T-helper 17 cell (primary cell): Measurements from ENCODE around the gene TPM2. TPM values are rescaled to one million over a fixed set of nuclear protein-coding genes. Genes with fewer than 3 reads are reported as not detected.
A peak's percentile ranks its signal among the peaks of the same experiment; 100 is the strongest.

Source experiments
- ATAC-seq: fragments of 150-1000 bp; cut with Tn5 transposase; 2 replicates; pipeline ENCODE4 v1.10.0; 2021; ENCODE audit warnings: mild to moderate bottlenecking, moderate library complexity
- DNase-seq, 3 donors: peaks; one replicate each; pipeline versions ENCODE4 v3.0.0 to v3.0.0-alpha.2; 2020 to 2021
- H3K9me3 ChIP-seq: one replicate; pipeline ENCODE4 v1.7.0; 2013; ENCODE audit warnings: low read length, mild to moderate bottlenecking; ENCODE audit not compliant: control insufficient read depth, poor library complexity, severe bottlenecking
- H3K27ac Mint-ChIP-seq: one replicate; pipeline ENCODE4 v1.8.0; 2022; ENCODE audit warnings: mild to moderate bottlenecking, moderate library complexity, mixed read lengths
- H3K27me3 Mint-ChIP-seq: one replicate; pipeline ENCODE4 v1.8.0; 2022; ENCODE audit warnings: mixed read lengths
- H3K36me3 Mint-ChIP-seq: one replicate; pipeline ENCODE4 v1.8.0; 2022; ENCODE audit warnings: low read depth, mixed read lengths
- H3K4me1 Mint-ChIP-seq: one replicate; pipeline ENCODE4 v1.8.0; 2022; ENCODE audit warnings: mild to moderate bottlenecking, mixed read lengths
- H3K4me3 Mint-ChIP-seq: one replicate; pipeline ENCODE4 v1.8.0; 2022; ENCODE audit warnings: mild to moderate bottlenecking, moderate library complexity, mixed read lengths
- total RNA-seq, 4 donors: library from RNA in 2 of 4; stranded (reverse) in 2 of 4; gene quantifications; one replicate each; pipeline ENCODE4 v1.2.3 and lab custom pipeline; 2022 to 2026

TPM2 gene
- total RNA-seq, 2 donors from 2014 or later, result 29.2 to 33.9 TPM

DNA sequence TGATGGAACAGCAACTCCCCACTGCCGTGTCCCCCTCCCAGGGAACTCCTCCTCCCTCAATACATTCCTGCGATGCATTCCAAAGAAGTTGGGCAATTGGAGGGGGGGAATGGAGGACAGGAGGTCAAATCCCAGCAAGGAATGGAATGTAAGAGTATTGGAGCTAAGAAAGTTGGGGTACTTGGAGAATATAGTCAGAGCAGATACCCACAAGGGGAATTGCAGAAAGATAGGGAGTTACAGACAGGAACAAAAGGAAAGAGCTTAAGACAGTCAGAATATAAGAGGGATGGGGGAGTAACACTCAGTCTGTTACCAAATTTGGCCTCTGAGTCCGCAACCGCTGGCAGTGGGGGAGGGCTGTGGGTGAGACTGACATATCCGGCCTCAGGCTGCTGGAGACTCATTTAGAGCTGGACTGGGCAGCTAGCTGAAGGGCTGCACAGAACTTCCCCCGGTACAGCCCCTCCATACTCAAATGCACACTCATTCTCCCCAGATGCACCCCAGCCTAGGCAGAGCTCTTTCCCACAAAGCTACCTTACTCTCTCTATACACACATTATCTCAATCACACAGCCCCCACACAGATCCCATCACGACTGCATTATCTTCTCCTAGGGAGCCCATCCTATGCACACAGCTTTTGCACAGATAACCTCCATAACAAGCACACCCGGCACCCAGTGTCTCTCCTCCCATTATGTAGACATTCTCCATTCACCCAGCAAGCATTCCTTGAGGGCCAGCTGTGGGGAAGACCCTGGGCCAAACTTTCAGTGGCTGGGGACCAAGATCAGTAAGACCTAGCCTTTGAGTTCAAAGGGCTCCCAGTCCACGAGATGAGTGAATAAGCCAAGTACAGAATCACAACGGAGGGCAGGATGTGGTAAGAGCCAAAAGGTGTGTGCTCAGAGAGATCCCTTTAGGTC is 38.6 kb upstream of the TPM2 start:
- Mint-ChIP-seq H3K36me3 (peaks cover 11% of the 10 kb centered on the region), H3K4me1 (peaks cover 29% of the 10 kb centered on the region), H3K4me3 (no peak overlapping the region), H3K27me3 (no peaks in the 10 kb centered on the region), H3K27ac (no peak overlapping the region)
- no peak for DNase-seq
- H3K9me3 ChIP-seq, result no peaks in the 10 kb centered on the region
- no peak for ATAC-seq

- ATAC-seq, result no peak
- Mint-ChIP-seq H3K4me1 (peaks cover 24% of the 10 kb centered on the region), H3K27ac (no peak overlapping the region), H3K36me3 (peaks cover 11% of the 10 kb centered on the region), H3K27me3 (no peaks in the 10 kb centered on the region), H3K4me3 (peak overlapping the region; percentile 92)
- no peaks in the 10 kb centered on the region for H3K9me3 ChIP-seq
- no peak for DNase-seq
Measured at GRCh38 chr9:35727676-35728040, 37.9 kb upstream of the TPM2 start.

DNA sequence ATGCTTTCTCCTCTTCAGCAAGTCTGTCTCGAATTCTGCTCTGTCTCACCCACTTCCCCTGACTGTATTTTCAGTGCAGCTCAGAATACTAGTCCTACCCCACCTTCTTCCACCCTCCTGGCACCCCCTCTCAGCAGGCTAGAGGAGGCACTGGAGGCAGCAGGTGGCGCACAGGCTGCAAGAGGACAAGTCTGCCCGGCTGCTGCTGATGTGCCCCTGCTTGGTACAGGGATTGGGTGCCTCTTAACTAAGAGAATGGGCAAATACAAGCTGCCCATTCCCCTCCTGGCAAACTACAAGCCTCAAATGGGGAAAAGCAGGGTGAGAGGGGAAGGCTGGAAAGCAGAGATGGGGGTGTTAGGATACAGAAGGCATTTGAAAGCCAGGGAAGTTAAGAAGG is 37.2 kb upstream of the TPM2 start:
- Mint-ChIP-seq H3K27me3 (no peaks in the 10 kb centered on the region), H3K4me1 (peaks cover 23% of the 10 kb centered on the region), H3K36me3 (peaks cover 12% of the 10 kb centered on the region), H3K27ac (no peak overlapping the region), H3K4me3 (peak overlapping the region; percentile 92)
- ATAC-seq, result peak; percentile 52
- no peaks in the 10 kb centered on the region for H3K9me3 ChIP-seq
- DNase-seq, result no peak

DNA sequence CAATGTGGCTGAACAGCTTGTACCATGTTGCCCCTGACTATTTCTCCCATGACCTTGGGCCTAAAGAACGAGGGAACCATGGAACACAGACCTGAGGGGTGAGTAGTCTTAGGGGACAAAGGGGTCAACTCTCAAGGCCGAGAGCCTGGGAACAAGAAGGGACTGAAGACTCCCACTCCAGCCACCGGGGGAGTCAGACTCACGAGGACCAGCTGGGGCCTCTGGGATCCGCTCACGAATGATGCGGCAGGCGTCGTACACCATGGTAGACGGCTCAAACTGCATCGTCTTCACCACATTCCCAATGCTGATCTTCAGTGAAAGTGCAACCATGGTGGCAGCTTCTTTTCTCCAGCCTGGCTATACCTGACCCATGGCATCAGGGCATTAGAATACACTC is 35.6 kb upstream of the TPM2 start:
- ATAC-seq (no peak), DNase-seq (no peak)
- H3K27me3 Mint-ChIP-seq, result no peaks in the 10 kb centered on the region
- no peaks in the 10 kb centered on the region for H3K9me3 ChIP-seq
- peaks cover 17% of the 10 kb centered on the region for H3K36me3 Mint-ChIP-seq
- H3K4me1 Mint-ChIP-seq, result peaks cover 24% of the 10 kb centered on the region
- peak overlapping the region; percentile 84 for H3K27ac Mint-ChIP-seq
- no peak overlapping the region for H3K4me3 Mint-ChIP-seq

DNA sequence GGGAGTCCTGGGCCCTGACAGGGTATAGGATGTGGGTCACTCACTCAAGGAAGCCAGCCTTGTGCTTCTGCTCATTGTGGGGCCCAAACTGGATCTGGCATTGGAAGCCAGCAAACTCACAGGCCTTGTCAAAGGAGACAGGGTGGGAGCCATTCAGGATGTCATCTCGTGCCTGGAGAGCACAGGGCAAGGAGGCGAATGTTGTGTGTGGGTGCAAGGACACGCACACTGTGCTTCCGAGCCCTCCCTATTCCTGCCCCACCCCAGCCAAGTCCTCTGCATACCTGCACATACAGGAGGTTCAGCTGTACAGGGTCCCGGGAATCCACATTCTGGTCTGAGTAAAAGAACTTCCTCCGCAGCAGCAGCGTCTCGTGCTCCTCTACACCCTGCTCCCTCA is 34.2 kb upstream of the TPM2 start:
- no peak for DNase-seq
- no peak for ATAC-seq
- peaks cover 24% of the 10 kb centered on the region for H3K4me1 Mint-ChIP-seq
- H3K9me3 ChIP-seq, result no peaks in the 10 kb centered on the region
- no peaks in the 10 kb centered on the region for H3K27me3 Mint-ChIP-seq
- no peak overlapping the region for H3K27ac Mint-ChIP-seq
- H3K4me3 Mint-ChIP-seq, result no peak overlapping the region
- H3K36me3 Mint-ChIP-seq, result peaks cover 16% of the 10 kb centered on the region

- H3K9me3 ChIP-seq, result no peaks in the 10 kb centered on the region
- H3K4me1 Mint-ChIP-seq, result peaks cover 24% of the 10 kb centered on the region
- H3K36me3 Mint-ChIP-seq, result peaks cover 16% of the 10 kb centered on the region
- H3K27ac Mint-ChIP-seq, result no peak overlapping the region
- H3K27me3 Mint-ChIP-seq, result no peaks in the 10 kb centered on the region
- no peak for ATAC-seq
- no peak overlapping the region for H3K4me3 Mint-ChIP-seq
- DNase-seq, result no peak
Measured at GRCh38 chr9:35723426-35723825, 33.7 kb upstream of the TPM2 start.

DNA sequence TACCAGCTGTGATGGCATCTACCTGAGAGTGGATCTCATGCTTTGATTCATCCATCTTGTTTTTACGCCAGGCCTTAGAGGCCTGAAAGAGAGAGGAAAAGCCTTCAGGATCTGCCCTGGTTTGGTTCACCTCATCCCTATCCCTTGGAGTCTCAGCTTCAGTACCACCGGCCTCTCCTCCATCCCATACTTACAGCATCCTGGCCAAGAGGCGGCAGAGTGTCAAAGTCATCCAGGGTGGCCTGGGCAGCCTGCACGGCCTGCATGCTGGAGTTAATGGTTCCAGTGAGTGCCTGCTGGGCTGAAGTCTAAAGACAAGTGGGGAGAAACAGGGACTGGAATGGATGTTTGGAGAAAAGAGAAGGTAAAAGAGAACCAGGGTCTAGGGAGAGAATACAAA is 29.8 kb upstream of the TPM2 start:
- Mint-ChIP-seq H3K36me3 (peaks cover 22% of the 10 kb centered on the region), H3K27ac (peak overlapping the region; percentile 71)
- no peak for DNase-seq

DNA sequence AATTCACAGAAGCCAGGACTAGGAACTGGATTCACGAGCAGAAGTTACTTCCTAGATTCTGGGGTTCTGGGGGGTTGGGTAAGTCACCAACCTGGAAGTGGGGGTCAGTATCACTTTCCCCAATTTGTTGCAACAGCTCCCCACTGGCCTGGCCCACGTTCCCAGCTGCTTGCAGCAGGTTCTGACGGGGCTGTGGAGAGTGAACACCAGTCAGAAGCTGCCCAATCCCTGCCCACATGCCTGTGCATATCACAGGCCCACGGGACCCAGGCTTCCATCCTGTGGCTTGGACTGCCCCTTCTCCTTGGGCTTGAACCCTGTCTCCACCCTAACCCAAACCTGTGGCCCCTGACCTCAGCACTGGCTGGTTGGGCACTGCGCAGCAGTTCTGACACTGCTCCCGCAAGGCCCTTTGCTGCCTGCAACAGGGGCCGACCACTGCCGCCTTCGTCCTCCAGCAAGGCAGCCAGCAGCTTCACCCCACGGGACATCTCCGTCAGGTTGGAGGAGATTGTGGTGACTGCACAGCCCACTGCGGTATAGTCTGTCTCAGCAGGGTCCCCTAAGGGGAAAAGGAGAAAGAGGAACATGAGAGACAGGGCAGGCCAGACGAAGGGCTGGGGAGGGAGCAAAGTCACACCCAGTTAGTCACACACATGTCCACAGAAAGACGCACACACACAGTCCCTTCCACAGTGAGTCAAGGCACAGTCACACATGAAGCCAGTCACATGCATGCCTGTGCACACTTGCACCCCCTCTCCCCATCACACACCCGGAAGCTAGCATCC is 29.2 kb upstream of the TPM2 start:
- H3K27me3 Mint-ChIP-seq, result no peaks in the 10 kb centered on the region
- peaks cover 8% of the 10 kb centered on the region for H3K4me1 Mint-ChIP-seq
- ATAC-seq (peak; percentile 76), DNase-seq (no peak)
- peak overlapping the region; percentile 71 for H3K27ac Mint-ChIP-seq
- peaks cover 23% of the 10 kb centered on the region for H3K36me3 Mint-ChIP-seq
- H3K9me3 ChIP-seq, result no peaks in the 10 kb centered on the region
- no peak overlapping the region for H3K4me3 Mint-ChIP-seq

More for the DNA sequence above, 29.8 kb upstream of the TPM2 start:
- H3K4me1 Mint-ChIP-seq, result peaks cover 11% of the 10 kb centered on the region
- H3K4me3 Mint-ChIP-seq, result no peak overlapping the region
- no peak for ATAC-seq
- no peaks in the 10 kb centered on the region for H3K27me3 Mint-ChIP-seq
- H3K9me3 ChIP-seq, result no peaks in the 10 kb centered on the region

- DNase-seq, result no peak
- H3K27ac Mint-ChIP-seq, result peak overlapping the region; percentile 63
- H3K4me3 Mint-ChIP-seq, result no peak overlapping the region
- no peak for ATAC-seq
- H3K4me1 Mint-ChIP-seq, result peaks cover 10% of the 10 kb centered on the region
- H3K36me3 Mint-ChIP-seq, result peaks cover 23% of the 10 kb centered on the region
- H3K9me3 ChIP-seq, result no peaks in the 10 kb centered on the region
- H3K27me3 Mint-ChIP-seq, result no peaks in the 10 kb centered on the region
Measured at GRCh38 chr9:35717132-35717870, 27.6 kb upstream of the TPM2 start.

- H3K27me3 Mint-ChIP-seq, result no peaks in the 10 kb centered on the region
- H3K4me1 Mint-ChIP-seq, result peaks cover 8% of the 10 kb centered on the region
- ATAC-seq (no peak), DNase-seq (no peak)
- H3K27ac Mint-ChIP-seq, result peak overlapping the region; percentile 63
- H3K4me3 Mint-ChIP-seq, result no peak overlapping the region
- H3K36me3 Mint-ChIP-seq, result peaks cover 15% of the 10 kb centered on the region
- no peaks in the 10 kb centered on the region for H3K9me3 ChIP-seq
Measured at GRCh38 chr9:35716230-35716629, 26.5 kb upstream of the TPM2 start.

GRCh38 chr9:35714579-35715252 is 25.0 kb upstream of the TPM2 start:
- no peaks in the 10 kb centered on the region for H3K27me3 Mint-ChIP-seq
- H3K4me1 Mint-ChIP-seq, result peaks cover 8% of the 10 kb centered on the region
- ATAC-seq, result no peak
- H3K4me3 Mint-ChIP-seq, result no peak overlapping the region
- H3K27ac Mint-ChIP-seq, result peak overlapping the region; percentile 16
- no peaks in the 10 kb centered on the region for H3K9me3 ChIP-seq
- no peak for DNase-seq
- peaks cover 15% of the 10 kb centered on the region for H3K36me3 Mint-ChIP-seq

- H3K27me3 Mint-ChIP-seq, result no peaks in the 10 kb centered on the region
- peaks cover 8% of the 10 kb centered on the region for H3K4me1 Mint-ChIP-seq
- no peak overlapping the region for H3K4me3 Mint-ChIP-seq
- ATAC-seq (no peak), DNase-seq (no peak)
- H3K9me3 ChIP-seq, result no peaks in the 10 kb centered on the region
- no peak overlapping the region for H3K27ac Mint-ChIP-seq
- H3K36me3 Mint-ChIP-seq, result peaks cover 15% of the 10 kb centered on the region
Measured at GRCh38 chr9:35714123-35714522, 24.4 kb upstream of the TPM2 start.
